Choroid plexus epithelial cell (primary cell): ENCODE data around the gene PRKAG3.
"Not testable (repeated sequence)": the region's sequence is repeated elsewhere in the genome, so short reads cannot be mapped to it uniquely, and the experiment has no call there.

Source experiments
- DNase-seq: peaks from one replicate; pipeline ENCODE4 v3.0.0-alpha.2; 2010; ENCODE audit warnings: low read depth
- H3K4me3 ChIP-seq: 2 replicates; pipeline ENCODE4 v1.5.1; 2011; ENCODE audit warnings: low read depth, mild to moderate bottlenecking, control low read depth, low read length, moderate library complexity
- CTCF ChIP-seq: conservative IDR thresholded peaks from 2 replicates; pipeline ENCODE4 v1.5.1; 2011; ENCODE audit warnings: low read depth, mild to moderate bottlenecking, control low read depth, inconsistent platforms, low read length, moderate library complexity

The PRKAG3 gene

GRCh38 chr2:218773881-218774280, 57.7 kb downstream of the PRKAG3 start:
- H3K4me3 ChIP-seq = no peak overlapping the region
- no peak for DNase-seq
- TF ChIP-seq CTCF = no peak

GRCh38 chr2:218772759-218773158, 58.8 kb downstream of the PRKAG3 start:
- not testable (repeated sequence) for H3K4me3 ChIP-seq, DNase-seq
